ENCODE results near the gene KHDC1L.
"Not testable (repeated sequence)": the region's sequence is repeated elsewhere in the genome, so short reads cannot be mapped to it uniquely, and the experiment has no call there.

Gene KHDC1L, protein sequence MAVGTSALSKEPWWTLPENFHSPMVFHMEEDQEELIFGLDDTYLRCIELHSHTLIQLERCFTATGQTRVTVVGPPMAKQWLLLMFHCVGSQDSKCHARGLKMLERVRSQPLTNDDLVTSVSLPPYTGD

DNA sequence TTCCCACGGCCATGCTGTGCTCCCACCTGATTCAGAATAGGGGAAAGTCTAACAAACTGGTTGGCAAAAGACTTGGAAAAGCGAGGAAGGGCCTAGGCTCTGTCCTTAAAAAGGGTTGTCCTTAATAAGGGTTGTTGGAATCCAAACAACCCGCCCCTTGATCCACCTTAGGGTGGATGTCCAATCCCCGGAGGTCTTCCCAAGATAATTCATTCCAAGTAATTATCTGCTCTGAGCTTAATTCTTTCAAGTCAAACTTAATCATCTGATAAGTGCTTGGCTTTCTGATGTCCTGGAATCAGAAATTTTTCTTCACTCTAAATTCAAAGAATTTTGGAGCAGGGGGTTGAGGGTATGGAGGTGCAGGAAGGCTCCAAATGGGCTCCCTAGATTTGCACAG is at the start of gene KHDC1L:
KHDC1L (minus strand) TSS at position 101 of the 400 bp plus-strand sequence; CDS start at position 13, 88 bp downstream.
- Mint-ChIP-seq H3K9me3 (no peaks in the 10 kb centered on the region), H3K27ac (no peak within 1 kb of the TSS), H3K36me3 (ENCODE audit: low read depth) (no peaks in the 10 kb centered on the region), H3K4me1 (ENCODE audit: low read depth) (no peaks in the 10 kb centered on the region), H3K4me3 (no peak within 1 kb of the TSS), H3K27me3 (no peaks in the 10 kb centered on the region)

GRCh38 chr6:73269296-73269695 is 44.0 kb upstream of the KHDC1L start:
- H3K36me3 Mint-ChIP-seq (ENCODE audit: low read depth): peaks cover 37% of the 10 kb centered on the region
- peaks cover 12% of the 10 kb centered on the region for H3K4me1 Mint-ChIP-seq (ENCODE audit: low read depth)

GRCh38 chr6:73268896-73269295 is 43.6 kb upstream of the KHDC1L start:
- H3K27me3 Mint-ChIP-seq, H3K4me3 Mint-ChIP-seq, H3K9me3 Mint-ChIP-seq, H3K27ac Mint-ChIP-seq: not testable (repeated sequence)
- H3K4me1 Mint-ChIP-seq (ENCODE audit: low read depth): peaks cover 16% of the 10 kb centered on the region
- peaks cover 40% of the 10 kb centered on the region for H3K36me3 Mint-ChIP-seq (ENCODE audit: low read depth)

More at GRCh38 chr6:73269296-73269695, 44.0 kb upstream of the KHDC1L start:
- H3K4me3 Mint-ChIP-seq, H3K9me3 Mint-ChIP-seq, H3K27me3 Mint-ChIP-seq, H3K27ac Mint-ChIP-seq: not testable (repeated sequence)

- peak overlapping the region; percentile 80 for H3K4me3 Mint-ChIP-seq
- peaks cover 35% of the 10 kb centered on the region for H3K36me3 Mint-ChIP-seq (ENCODE audit: low read depth)
- H3K27me3 Mint-ChIP-seq: no peaks in the 10 kb centered on the region
- H3K27ac Mint-ChIP-seq: no peak overlapping the region
- H3K4me1 Mint-ChIP-seq (ENCODE audit: low read depth): peaks cover 28% of the 10 kb centered on the region
- no peaks in the 10 kb centered on the region for H3K9me3 Mint-ChIP-seq
Measured at GRCh38 chr6:73264446-73264845, 39.1 kb upstream of the KHDC1L start.

- Mint-ChIP-seq H3K4me1 (ENCODE audit: low read depth) (peaks cover 28% of the 10 kb centered on the region), H3K27ac (peak overlapping the region; percentile 81)
Measured at GRCh38 chr6:73263570-73263909, 38.2 kb upstream of the KHDC1L start.

DNA sequence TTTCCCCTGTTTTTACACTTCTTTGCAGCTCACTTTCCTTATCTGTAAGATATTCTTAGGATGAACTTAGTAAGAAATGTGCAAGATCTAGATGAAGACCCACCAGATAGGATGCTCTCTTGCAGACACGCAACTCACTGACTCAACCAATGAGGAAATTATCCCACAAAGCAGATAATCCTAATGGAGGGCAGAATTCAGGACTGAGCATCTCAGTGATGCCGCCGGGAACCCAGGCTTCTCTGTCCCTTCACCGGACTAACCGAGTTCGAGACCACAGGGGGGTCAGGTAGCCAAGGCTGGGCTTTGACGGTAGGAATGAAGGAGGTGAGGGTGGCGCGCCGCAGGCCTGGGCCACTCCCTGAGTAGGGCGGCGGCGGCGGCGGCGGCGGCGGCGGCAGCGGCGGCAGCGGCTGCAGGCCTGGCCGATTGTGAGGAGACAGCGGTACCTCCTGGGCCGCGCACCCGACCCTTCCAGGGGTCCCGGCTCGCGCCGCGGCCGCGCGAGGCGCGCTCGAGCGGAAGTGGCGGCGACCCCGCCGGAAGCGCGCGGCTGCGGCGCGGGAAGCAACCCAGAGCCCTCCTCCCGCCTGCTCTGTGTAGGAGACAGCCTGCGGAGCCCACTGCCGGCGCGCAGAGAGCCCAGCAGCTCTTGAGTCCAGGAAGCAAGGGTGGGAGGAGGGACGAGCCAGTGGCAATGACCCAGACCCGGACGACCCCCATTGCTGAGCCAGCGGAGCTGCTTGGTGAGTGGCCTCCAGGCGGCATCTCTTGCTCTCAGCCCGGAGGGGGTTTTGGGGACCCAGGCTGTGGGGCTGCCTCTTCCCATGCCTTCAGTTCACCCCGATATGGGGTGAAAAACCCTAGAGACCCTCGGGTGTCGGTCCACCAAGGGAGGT is 37.6 kb upstream of the KHDC1L start, which contains the start of gene KHDC1:
KHDC1 (minus strand) TSS at position 526 of the 899 bp plus-strand sequence. CDS start 20,679 bp downstream, outside the sequence.
- no peaks in the 10 kb centered on the region for H3K27me3 Mint-ChIP-seq
- peaks cover 28% of the 10 kb centered on the region for H3K4me1 Mint-ChIP-seq (ENCODE audit: low read depth)
- H3K9me3 Mint-ChIP-seq: no peaks in the 10 kb centered on the region
- peak within 1 kb of the TSS; percentile 81 for H3K27ac Mint-ChIP-seq
- H3K36me3 Mint-ChIP-seq (ENCODE audit: low read depth): peaks cover 32% of the 10 kb centered on the region
- H3K4me3 Mint-ChIP-seq: peak within 1 kb of the TSS; percentile 80

More at GRCh38 chr6:73263570-73263909, 38.2 kb upstream of the KHDC1L start:
- Mint-ChIP-seq H3K36me3 (ENCODE audit: low read depth) (peaks cover 35% of the 10 kb centered on the region), H3K9me3 (no peaks in the 10 kb centered on the region), H3K4me3 (peak overlapping the region; percentile 80), H3K27me3 (no peaks in the 10 kb centered on the region)

GRCh38 chr6:73258721-73259120 is 33.4 kb upstream of the KHDC1L start:
- Mint-ChIP-seq H3K9me3 (no peaks in the 10 kb centered on the region), H3K4me3 (no peak overlapping the region), H3K4me1 (ENCODE audit: low read depth) (peaks cover 10% of the 10 kb centered on the region), H3K36me3 (ENCODE audit: low read depth) (no peaks in the 10 kb centered on the region), H3K27me3 (no peaks in the 10 kb centered on the region), H3K27ac (no peak overlapping the region)

DNA sequence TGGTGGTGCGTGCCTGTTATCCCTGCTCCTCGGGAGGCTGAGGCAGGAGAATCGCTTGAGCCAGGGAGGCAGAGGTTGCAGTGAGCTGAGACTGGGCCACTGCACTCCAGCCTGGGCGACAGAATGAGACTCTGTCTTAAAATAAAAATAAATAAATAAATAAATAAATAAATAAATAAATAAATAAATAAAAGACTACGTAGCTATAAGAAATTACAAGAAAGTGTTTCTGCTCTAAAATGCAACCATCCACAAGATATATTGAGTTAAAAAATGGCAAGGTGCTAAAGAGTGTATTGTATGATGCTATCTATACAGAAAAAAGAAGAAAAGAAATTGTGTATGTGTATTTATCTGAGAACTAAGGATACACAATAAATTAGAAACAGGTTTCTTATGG is 29.0 kb upstream of the KHDC1L start:
- not testable (repeated sequence) for H3K4me1 Mint-ChIP-seq (ENCODE audit: low read depth); H3K4me3 Mint-ChIP-seq; H3K36me3 Mint-ChIP-seq (ENCODE audit: low read depth); H3K27me3 Mint-ChIP-seq; H3K9me3 Mint-ChIP-seq; H3K27ac Mint-ChIP-seq

- no peak overlapping the region for H3K4me3 Mint-ChIP-seq
- no peaks in the 10 kb centered on the region for H3K9me3 Mint-ChIP-seq
- H3K4me1 Mint-ChIP-seq (ENCODE audit: low read depth): no peaks in the 10 kb centered on the region
- H3K27ac Mint-ChIP-seq: no peak overlapping the region
- no peaks in the 10 kb centered on the region for H3K36me3 Mint-ChIP-seq (ENCODE audit: low read depth)
- no peaks in the 10 kb centered on the region for H3K27me3 Mint-ChIP-seq
Measured at GRCh38 chr6:73252703-73253102, 27.4 kb upstream of the KHDC1L start.

- no peak overlapping the region for H3K27ac Mint-ChIP-seq
- H3K9me3 Mint-ChIP-seq: no peaks in the 10 kb centered on the region
- H3K4me3 Mint-ChIP-seq: no peak overlapping the region
- H3K4me1 Mint-ChIP-seq (ENCODE audit: low read depth): no peaks in the 10 kb centered on the region
- no peaks in the 10 kb centered on the region for H3K36me3 Mint-ChIP-seq (ENCODE audit: low read depth)
- H3K27me3 Mint-ChIP-seq: no peaks in the 10 kb centered on the region
Measured at GRCh38 chr6:73250016-73250415, 24.7 kb upstream of the KHDC1L start.

DNA sequence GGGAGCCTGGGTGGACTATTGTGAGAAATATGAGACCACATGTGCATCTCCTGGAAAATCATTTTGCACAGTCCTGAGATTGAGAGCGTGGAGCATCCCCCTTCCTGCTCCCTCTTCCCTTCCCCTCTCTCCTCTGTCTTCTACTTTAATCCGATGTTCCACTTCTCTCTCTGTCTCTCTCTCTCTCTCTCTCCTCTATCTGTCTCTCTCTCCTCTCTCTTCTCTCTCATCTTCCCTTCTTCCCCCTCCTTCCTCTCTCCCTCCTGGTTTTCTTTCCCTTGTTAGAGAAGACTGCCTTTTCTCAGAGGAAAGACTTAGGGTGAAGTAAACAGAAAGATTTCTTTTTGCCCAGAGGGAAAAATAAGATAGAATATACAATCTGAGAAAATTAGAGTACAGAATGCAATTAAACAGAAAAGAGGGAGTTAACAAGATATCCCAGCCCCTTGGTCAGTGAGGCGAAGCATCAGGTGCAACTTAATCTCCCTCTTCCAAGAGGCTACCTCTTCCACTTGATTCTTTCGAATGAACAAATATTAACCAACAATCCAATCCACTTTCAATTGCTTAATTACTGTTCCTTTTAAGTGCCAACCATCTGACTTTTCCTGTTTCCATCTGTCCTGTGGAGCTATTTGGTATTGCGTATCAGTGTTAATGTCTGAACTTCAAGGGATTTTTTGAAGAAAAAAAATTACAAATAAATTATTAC is 23.1 kb upstream of the KHDC1L start:
- Mint-ChIP-seq H3K4me3 (no peak overlapping the region), H3K4me1 (ENCODE audit: low read depth) (no peaks in the 10 kb centered on the region), H3K9me3 (no peaks in the 10 kb centered on the region), H3K27me3 (no peaks in the 10 kb centered on the region), H3K27ac (no peak overlapping the region), H3K36me3 (ENCODE audit: low read depth) (no peaks in the 10 kb centered on the region)

DNA sequence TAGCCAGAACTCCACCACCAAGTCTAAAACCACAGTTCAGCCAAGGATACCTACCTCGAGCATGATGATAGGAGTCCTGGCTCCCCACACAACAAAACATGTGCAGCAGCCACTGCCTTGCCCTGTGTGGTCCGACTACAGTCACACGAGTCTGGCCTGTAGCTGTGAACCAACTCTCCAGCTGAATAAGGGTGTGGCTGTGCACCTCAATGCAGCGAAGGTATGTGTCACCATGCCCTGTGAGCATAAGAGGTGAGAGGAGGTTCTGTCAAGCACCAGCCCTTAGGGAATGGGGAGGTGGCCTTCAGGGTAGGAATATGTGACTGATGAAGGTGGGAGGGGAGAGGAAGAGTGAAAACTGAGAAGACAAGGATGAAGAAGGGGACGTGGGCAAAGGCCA is 16.7 kb upstream of the KHDC1L start:
- H3K4me1 Mint-ChIP-seq (ENCODE audit: low read depth): no peaks in the 10 kb centered on the region
- H3K9me3 Mint-ChIP-seq: no peaks in the 10 kb centered on the region
- H3K27me3 Mint-ChIP-seq: no peaks in the 10 kb centered on the region
- no peaks in the 10 kb centered on the region for H3K36me3 Mint-ChIP-seq (ENCODE audit: low read depth)
- no peak overlapping the region for H3K27ac Mint-ChIP-seq
- no peak overlapping the region for H3K4me3 Mint-ChIP-seq

GRCh38 chr6:73240730-73241129 is 15.4 kb upstream of the KHDC1L start:
- Mint-ChIP-seq H3K27ac (no peak overlapping the region), H3K9me3 (no peaks in the 10 kb centered on the region), H3K36me3 (ENCODE audit: low read depth) (no peaks in the 10 kb centered on the region), H3K4me3 (no peak overlapping the region), H3K27me3 (no peaks in the 10 kb centered on the region), H3K4me1 (ENCODE audit: low read depth) (no peaks in the 10 kb centered on the region)

DNA sequence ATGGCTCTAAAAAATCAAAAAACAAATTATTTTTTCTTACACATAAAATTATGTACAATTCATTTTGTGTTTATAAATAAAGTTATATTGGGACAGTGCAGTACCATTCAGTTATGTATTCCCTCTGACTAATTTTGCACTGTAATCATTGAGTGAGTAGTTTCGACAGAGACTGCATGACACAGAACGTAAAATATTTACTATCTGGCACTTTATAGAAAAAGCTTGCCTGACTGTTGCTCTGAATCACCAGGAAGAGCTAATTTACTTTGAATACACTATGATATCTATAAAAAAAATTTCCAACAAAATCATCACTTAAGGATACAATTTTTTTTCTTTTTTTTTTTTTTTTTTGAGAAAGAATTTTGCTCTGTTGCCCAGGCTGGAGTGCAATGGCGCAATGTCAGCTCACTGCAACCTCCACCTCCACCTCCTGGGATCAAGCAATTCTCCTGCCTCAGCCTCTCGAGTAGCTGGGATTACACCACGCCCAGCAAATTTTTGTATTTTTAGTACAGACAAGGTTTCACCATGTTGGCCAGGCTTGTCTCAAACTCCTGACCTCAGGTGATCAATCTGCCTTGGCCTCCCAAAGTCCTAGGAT is 11.0 kb upstream of the KHDC1L start:
- Mint-ChIP-seq H3K27ac (no peak overlapping the region), H3K36me3 (ENCODE audit: low read depth) (no peaks in the 10 kb centered on the region), H3K27me3 (no peaks in the 10 kb centered on the region), H3K4me3 (no peak overlapping the region), H3K4me1 (ENCODE audit: low read depth) (no peaks in the 10 kb centered on the region), H3K9me3 (no peaks in the 10 kb centered on the region)

DNA sequence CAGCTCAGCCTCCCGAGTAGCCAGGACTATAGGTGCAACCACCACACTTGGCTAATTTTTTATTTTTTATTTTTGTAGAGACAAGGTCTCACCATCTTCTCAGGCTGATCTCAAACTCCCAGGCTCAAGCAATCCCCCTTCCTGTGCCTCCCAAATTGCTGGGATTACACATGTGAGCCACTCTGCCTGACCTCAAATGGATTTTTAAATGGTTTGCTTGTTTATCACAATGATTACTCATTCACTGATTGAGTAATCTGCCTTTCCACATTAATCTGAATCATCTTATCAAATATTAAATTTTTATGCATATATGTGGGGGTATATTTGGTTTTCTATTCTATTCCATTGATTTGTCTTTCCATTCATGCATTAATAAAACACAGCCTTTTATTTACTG is 9.4 kb upstream of the KHDC1L start:
- Mint-ChIP-seq H3K9me3 (no peaks in the 10 kb centered on the region), H3K4me1 (ENCODE audit: low read depth) (no peaks in the 10 kb centered on the region), H3K27me3 (no peaks in the 10 kb centered on the region), H3K4me3 (no peak overlapping the region), H3K27ac (no peak overlapping the region), H3K36me3 (ENCODE audit: low read depth) (no peaks in the 10 kb centered on the region)
